T-cell (primary cell): ENCODE data around the gene ZFP3. TPM values are rescaled to one million over a fixed set of nuclear protein-coding genes. Genes with fewer than 3 reads are reported as not detected.

Experiments used
- ATAC-seq, 4 experiments: fragments of 200-7000 bp in 3 of 4; fragments of 150-1000 bp in 1 of 4; cut with Tn5 transposase; replicated peaks in 1 of 4; 1 replicate in 3 of 4; 2 replicates in 1 of 4; pipeline ENCODE4 v1.10.0; 2021; ENCODE audit warnings: moderate library complexity in 3 of 4, mild to moderate bottlenecking in 2 of 4, moderate number of reproducible peaks in 1 of 4
- CTCF ChIA-PET, 2 donors: fragments of 300-600 bp; sonication (Branson Sonifier 250); formaldehyde crosslinking; loops; one replicate each; lab custom pipeline; 2022; ENCODE audit warnings: antibody characterized with exemption in 2 of 2; lab: Charles Lee
- POLR2A ChIA-PET, 2 donors: fragments of 300-600 bp; sonication (Branson Sonifier 250); formaldehyde crosslinking; loops; one replicate each; lab custom pipeline; 2022; ENCODE audit warnings: antibody characterized with exemption in 2 of 2; lab: Charles Lee
- DNase-seq, 35 experiments: peaks; one replicate each; pipeline versions ENCODE4 v3.0.0 to v3.0.0-alpha.2; 2013 to 2023
- H3K27ac ChIP-seq: one replicate; pipeline ENCODE4 v1.5.1; 2013; ENCODE audit warnings: low read length
- H3K27me3 ChIP-seq, 2 experiments: replicated peaks in 1 of 2; 1 replicate in 1 of 2; 2 replicates in 1 of 2; pipeline versions ENCODE4 v1.6.1 to v1.7.0; 2013; ENCODE audit warnings: low read length in 1 of 2, mixed read lengths in 1 of 2; ENCODE audit not compliant: control insufficient read depth in 2 of 2, insufficient read depth in 2 of 2; ENCODE audit errors: extremely low read depth in 1 of 2
- H3K36me3 ChIP-seq, 2 donors: 1 replicate in 1 of 2; 2 replicates in 1 of 2; pipeline versions ENCODE4 v1.6.1 to v1.7.0; 2013; ENCODE audit warnings: low read length in 1 of 2; ENCODE audit not compliant: control insufficient read depth in 2 of 2, insufficient read depth in 1 of 2; ENCODE audit errors: extremely low read depth in 1 of 2
- H3K4me1 ChIP-seq, 2 experiments: 1 replicate in 1 of 2; 2 replicates in 1 of 2; pipeline versions ENCODE4 v1.6.1 to v1.7.0; 2013; ENCODE audit warnings: low read length in 2 of 2, mixed read lengths in 1 of 2; ENCODE audit not compliant: insufficient read depth in 2 of 2, control insufficient read depth in 1 of 2; ENCODE audit errors: extremely low read depth in 1 of 2
- H3K4me3 ChIP-seq, 2 donors: 1 replicate in 1 of 2; 2 replicates in 1 of 2; pipeline versions ENCODE4 v1.5.1 to v1.7.0; 2013; ENCODE audit warnings: mild to moderate bottlenecking in 2 of 2, low read length in 1 of 2, moderate library complexity in 1 of 2; ENCODE audit not compliant: control insufficient read depth in 1 of 2; ENCODE audit errors: extremely low read depth in 1 of 2
- H3K9me3 ChIP-seq: 2 replicates; pipeline ENCODE4 v1.7.0; 2013
- H3K27ac Mint-ChIP-seq, 2 donors: one replicate each; pipeline ENCODE4 v1.8.0; 2020 to 2021; ENCODE audit warnings: mild to moderate bottlenecking in 2 of 2, mixed read lengths in 2 of 2
- H3K27me3 Mint-ChIP-seq, 2 donors: one replicate each; pipeline ENCODE4 v1.8.0; 2021 to 2022; ENCODE audit warnings: mixed read lengths in 2 of 2
- H3K36me3 Mint-ChIP-seq: one replicate; pipeline ENCODE4 v1.8.0; 2021; ENCODE audit warnings: mixed read lengths
- H3K4me1 Mint-ChIP-seq, 3 donors: one replicate each; pipeline ENCODE4 v1.8.0; 2020 to 2022; ENCODE audit warnings: mixed read lengths in 3 of 3, mild to moderate bottlenecking in 1 of 3
- H3K4me3 Mint-ChIP-seq, 3 donors: one replicate each; pipeline ENCODE4 v1.8.0; 2020 to 2022; ENCODE audit warnings: mild to moderate bottlenecking in 3 of 3, mixed read lengths in 3 of 3, moderate library complexity in 3 of 3
- H3K9me3 Mint-ChIP-seq, 3 donors: one replicate each; pipeline ENCODE4 v1.8.0; 2020 to 2022; ENCODE audit warnings: mixed read lengths in 3 of 3
- WGBS: methylation state at CpG from one replicate; pipeline ENCODE4 v1.1.5; 2013; ENCODE audit warnings: missing lambda C conversion rate; ENCODE audit not compliant: insufficient coverage; 5-methylcytosine and 5-hydroxymethylcytosine counted together
- total RNA-seq, 35 experiments: library from RNA in 6 of 35; stranded (reverse) in 6 of 35; fragments of 120-200 nt in 1 of 35; gene quantifications; one replicate each; pipeline versions ENCODE4 v1.2.1 to v1.2.4 and lab custom pipeline; 2013 to 2026

Gene ZFP3
- total RNA-seq, 5 donors from 2014 or later (not counting 1 experiment from before 2014, with no cell fraction given) = 3.3 to 10.4 (median 8.5) TPM

DNA sequence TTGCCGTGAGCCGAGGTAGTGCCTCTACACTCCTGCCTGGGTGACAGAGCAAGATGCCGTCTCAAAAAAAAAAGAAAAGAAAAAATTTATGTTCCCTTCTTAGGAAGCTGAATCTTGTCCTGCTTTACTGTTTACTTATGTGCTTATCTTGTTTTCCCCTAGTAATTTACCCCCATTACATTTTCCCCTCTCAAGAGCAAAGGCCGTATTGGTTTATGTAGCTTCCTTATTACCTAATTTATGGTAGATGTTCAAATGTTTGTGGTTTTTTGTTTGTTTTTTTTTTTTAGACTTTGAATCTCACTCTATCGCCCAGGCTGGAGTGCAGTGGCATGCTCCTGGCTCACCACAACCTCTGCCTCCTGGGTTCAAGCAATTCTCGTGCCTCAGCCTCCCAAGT is 32.8 kb upstream of the ZFP3 start:
- Histone ChIP-seq H3K9me3 (no peaks in the 10 kb centered on the region), H3K4me3 (no peak overlapping the region), H3K4me1 (peaks cover 37 to 79% of the 10 kb centered on the region in 2 experiments), H3K36me3 (no peaks in the 10 kb centered on the region), H3K27ac (peak overlapping the region; percentile 52), H3K27me3 (no peaks in the 10 kb centered on the region)
- Mint-ChIP-seq H3K27me3 (no peaks in the 10 kb centered on the region), H3K36me3 (peaks cover 8% of the 10 kb centered on the region), H3K27ac (peak overlapping the region; percentile 79 to 88), H3K9me3 (no peaks in the 10 kb centered on the region), H3K4me1 (peaks cover 73 to 81% (median 74%) of the 10 kb centered on the region in 3 donors), H3K4me3 (peak overlapping the region; percentile 32 to 56 (median 53))
- CTCF ChIA-PET = interaction anchor here (0.6 to 1.2 kb wide), 4 partner anchors 15 to 33 kb away, joined by 4 to 8 read pairs (median 4); partner anchors contain the start of gene ZFP3 (in 1 of the 2)
- DNase-seq = no peak
- 42% methylated on average over 3 of the region's 6 CpGs for WGBS
- ATAC-seq = no peak
- POLR2A ChIA-PET = interaction anchor here (0.5 to 0.6 kb wide), 3 partner anchors 42 to 141 kb away, joined by 3 to 6 read pairs (median 3); no protein-coding TSS in a partner anchor

DNA sequence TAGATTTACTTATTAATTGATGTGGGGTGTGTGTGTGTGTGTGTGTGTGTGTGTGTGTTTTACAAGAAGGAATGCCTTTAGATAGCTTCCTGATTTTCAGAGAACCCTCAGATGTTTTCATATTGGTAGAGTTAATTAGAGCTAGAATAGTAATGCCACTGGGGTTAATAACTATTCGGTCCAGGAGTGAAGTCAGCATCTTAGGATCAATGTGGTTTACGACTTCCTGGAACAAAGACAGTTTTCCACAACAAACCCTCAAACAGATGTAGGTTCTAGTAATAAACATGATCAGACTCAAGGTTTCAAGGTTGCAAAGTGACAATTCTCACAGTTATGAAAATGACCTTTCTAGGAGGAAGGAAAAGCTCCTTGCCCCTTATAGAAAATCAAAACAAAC is 30.8 kb upstream of the ZFP3 start:
- no peaks in the 10 kb centered on the region for H3K27me3 ChIP-seq
- Mint-ChIP-seq H3K4me3 (peak overlapping the region in 2 of 3 donors; percentile 18 to 52), H3K36me3 (peaks cover 8% of the 10 kb centered on the region), H3K27me3 (no peaks in the 10 kb centered on the region), H3K4me1 (peaks cover 67 to 76% (median 68%) of the 10 kb centered on the region in 3 donors), H3K27ac (peak overlapping the region; percentile 96 to 99), H3K9me3 (no peaks in the 10 kb centered on the region)
- H3K4me1 ChIP-seq = peaks cover 33 to 70% of the 10 kb centered on the region in 2 experiments
- peak overlapping the region; percentile 43 for H3K27ac ChIP-seq
- WGBS = no CpG with 5 or more reads among the region's 2 CpGs
- ATAC-seq = no peak
- H3K36me3 ChIP-seq = no peaks in the 10 kb centered on the region
- H3K4me3 ChIP-seq = no peak overlapping the region
- CTCF ChIA-PET = interaction anchor here in 1 of 2 donors (0.6 kb wide), 1 partner anchor 176 kb away, joined by 5 read pairs; no protein-coding TSS in a partner anchor
- POLR2A ChIA-PET = no interaction called here
- no peak for DNase-seq
- no peaks in the 10 kb centered on the region for H3K9me3 ChIP-seq

DNA sequence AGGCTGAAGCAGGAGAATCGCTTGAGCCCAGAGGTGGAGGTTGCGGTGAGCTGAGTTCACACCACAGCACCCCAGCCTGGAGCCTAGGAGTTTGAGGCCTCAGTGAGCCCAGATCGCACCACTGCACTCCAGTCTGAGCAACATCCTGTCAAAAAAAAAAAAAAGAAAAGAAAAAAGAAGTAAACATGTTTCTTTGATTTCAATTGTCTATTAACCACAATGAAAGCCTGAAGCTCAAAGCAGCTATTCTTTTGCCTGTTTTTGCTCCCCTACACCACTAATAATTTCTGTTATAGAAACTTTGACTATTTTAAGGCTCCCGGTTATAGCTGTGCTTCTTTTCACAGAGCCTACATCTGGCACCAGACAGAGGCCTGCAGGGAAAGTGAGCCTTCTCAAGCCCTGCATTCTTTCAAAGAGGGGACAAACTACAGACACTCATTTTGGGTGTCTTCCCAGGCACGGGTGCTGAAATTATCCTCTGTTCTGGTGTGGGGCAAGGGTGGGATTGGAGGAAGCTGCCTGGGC is 28.9 kb upstream of the ZFP3 start:
- Mint-ChIP-seq H3K27ac (peak overlapping the region; percentile 96 to 99), H3K4me1 (peaks cover 49 to 61% (median 55%) of the 10 kb centered on the region in 3 donors), H3K36me3 (peaks cover 2% of the 10 kb centered on the region), H3K9me3 (no peaks in the 10 kb centered on the region), H3K27me3 (no peaks in the 10 kb centered on the region), H3K4me3 (peak overlapping the region; percentile 54 to 65 (median 57))
- ATAC-seq (peak; percentile 96 to 99 (median 98)), DNase-seq (peak; percentile 40 to 88 (median 73))
- no peak overlapping the region for H3K4me3 ChIP-seq
- H3K9me3 ChIP-seq = no peaks in the 10 kb centered on the region
- H3K4me1 ChIP-seq = peaks cover 28 to 55% of the 10 kb centered on the region in 2 experiments
- CTCF ChIA-PET = interaction anchor here (0.6 to 1.6 kb wide), 11 partner anchors 11 to 370 kb away, joined by 3 to 12 read pairs (median 4); partner anchors contain the start of genes INCA1 (in 1 of the 2), KIF1C (in 1 of the 2), RPAIN (in 1 of the 2) and SLC52A1 (in 1 of the 2)
- no peaks in the 10 kb centered on the region for H3K27me3 ChIP-seq
- POLR2A ChIA-PET = interaction anchor here (0.6 kb wide), 3 partner anchors 10 to 132 kb away, joined by 3 to 5 read pairs (median 3); no protein-coding TSS in a partner anchor
- peaks cover 0 to 2% of the 10 kb centered on the region in 2 donors for H3K36me3 ChIP-seq
- WGBS = 0% methylated on average over 1 of the region's 5 CpGs
- H3K27ac ChIP-seq = peak overlapping the region; percentile 76

DNA sequence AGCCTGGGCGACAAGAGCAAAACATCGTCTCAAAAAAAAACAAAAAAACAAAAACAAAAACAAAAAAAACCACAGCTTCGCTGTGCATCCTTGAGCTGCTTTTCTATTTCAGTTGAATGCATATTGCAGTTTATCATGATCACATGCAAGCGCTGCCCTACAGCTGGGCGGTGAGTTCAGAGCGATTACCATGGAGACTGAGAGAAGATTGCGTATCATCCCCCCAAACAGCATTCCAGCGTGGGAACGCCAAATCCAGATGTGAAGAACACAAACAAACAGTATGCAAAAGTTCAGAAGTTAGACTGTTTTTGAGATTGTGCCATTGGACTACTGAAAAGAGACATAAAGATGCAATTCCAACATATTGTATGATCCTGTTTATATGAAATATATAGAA is 28.0 kb upstream of the ZFP3 start:
- Histone ChIP-seq H3K4me3 (no peak overlapping the region), H3K36me3 (peaks cover 0 to 2% of the 10 kb centered on the region in 2 donors), H3K4me1 (peaks cover 20 to 46% of the 10 kb centered on the region in 2 experiments), H3K9me3 (no peaks in the 10 kb centered on the region), H3K27me3 (no peaks in the 10 kb centered on the region), H3K27ac (peak overlapping the region; percentile 76)
- Mint-ChIP-seq H3K9me3 (no peaks in the 10 kb centered on the region), H3K36me3 (peaks cover 6% of the 10 kb centered on the region), H3K4me1 (peaks cover 40 to 52% (median 46%) of the 10 kb centered on the region in 3 donors), H3K27me3 (no peaks in the 10 kb centered on the region), H3K27ac (peak overlapping the region; percentile 96 to 99), H3K4me3 (peak overlapping the region in 1 of 3 donors; percentile 65)
- CTCF ChIA-PET = interaction anchor here in 1 of 2 donors (1.0 to 1.6 kb wide), 2 partner anchors 10 to 15 kb away, joined by 4 to 7 read pairs; partner anchors contain the start of gene SLC52A1
- no peak for DNase-seq
- ATAC-seq = no peak
- WGBS = 80% methylated on average over 3 of the region's 9 CpGs
- POLR2A ChIA-PET = interaction anchor here (0.6 kb wide), 3 partner anchors 8 to 237 kb away, joined by 3 to 5 read pairs (median 3); no protein-coding TSS in a partner anchor

DNA sequence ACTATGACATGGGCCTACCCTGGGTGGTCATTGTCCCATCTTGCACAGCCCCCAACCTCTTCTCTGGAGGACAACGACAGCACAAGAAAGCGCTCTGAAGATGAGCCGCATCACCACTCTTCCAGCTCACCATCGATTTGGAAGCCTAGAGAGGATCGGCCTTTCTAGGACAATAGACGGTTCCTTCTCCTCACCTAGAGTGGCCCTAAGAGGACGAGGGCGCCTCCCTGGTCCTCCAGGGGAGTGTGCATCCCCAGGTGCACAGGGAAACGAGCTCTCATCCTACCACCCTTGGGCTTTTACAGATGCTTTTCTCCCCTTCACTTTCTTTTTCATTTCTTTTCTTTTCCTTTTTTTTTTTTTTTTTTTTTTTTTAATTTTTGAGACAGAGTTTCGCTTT is 22.7 kb upstream of the ZFP3 start:
- Histone ChIP-seq H3K36me3 (peaks cover 0 to 2% of the 10 kb centered on the region in 2 donors), H3K27me3 (no peaks in the 10 kb centered on the region), H3K4me1 (peaks cover 0 to 1% of the 10 kb centered on the region in 2 experiments), H3K27ac (no peak overlapping the region), H3K4me3 (no peak overlapping the region), H3K9me3 (no peaks in the 10 kb centered on the region)
- Mint-ChIP-seq H3K36me3 (peaks cover 3% of the 10 kb centered on the region), H3K27ac (no peak overlapping the region), H3K4me1 (peaks cover under 1 to 3% (median 3%) of the 10 kb centered on the region in 3 donors), H3K4me3 (no peak overlapping the region), H3K9me3 (no peaks in the 10 kb centered on the region), H3K27me3 (no peaks in the 10 kb centered on the region)
- ChIA-PET POLR2A (interaction anchor here in 1 of 2 donors (0.7 kb wide), 1 partner anchor 58 kb away, joined by 13 read pairs; no protein-coding TSS in a partner anchor), CTCF (no interaction called here)
- ATAC-seq (no peak), DNase-seq (no peak)
- WGBS = 98% methylated on average over 5 of the region's 10 CpGs

DNA sequence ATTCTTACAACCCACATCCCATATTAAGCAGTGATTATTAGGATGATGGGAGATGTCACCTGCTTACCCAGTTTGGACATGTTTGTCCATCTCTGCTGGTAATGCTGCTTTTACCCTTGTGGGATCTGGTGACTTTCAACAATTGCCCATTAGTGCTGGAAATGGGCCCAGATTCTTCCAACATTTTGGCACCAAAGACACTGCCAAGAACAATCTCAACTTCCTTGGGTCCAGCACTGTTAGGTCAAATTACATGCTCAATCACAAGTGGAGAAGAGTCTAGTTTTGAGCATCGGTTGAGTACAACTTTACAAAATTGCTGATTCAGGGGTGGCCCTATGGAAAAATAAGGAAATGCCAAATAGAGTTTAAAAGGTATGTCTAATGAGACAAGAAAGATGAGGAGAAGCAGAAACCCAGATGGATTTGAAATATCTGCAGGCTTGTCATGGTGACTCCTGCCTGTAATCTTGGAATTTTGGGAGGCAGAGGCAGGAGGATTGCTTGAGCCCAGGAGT is 13.0 kb upstream of the ZFP3 start:
- 80% methylated on average over 1 of the region's 1 CpG for WGBS
- Histone ChIP-seq H3K36me3 (no peaks in the 10 kb centered on the region), H3K27ac (no peak overlapping the region), H3K9me3 (no peaks in the 10 kb centered on the region), H3K4me3 (no peak overlapping the region), H3K27me3 (no peaks in the 10 kb centered on the region), H3K4me1 (peaks cover 0 to 5% of the 10 kb centered on the region in 2 experiments)
- no peak overlapping the region for H3K4me3 Mint-ChIP-seq
- ChIA-PET CTCF (no interaction called here), POLR2A (no interaction called here)
- H3K4me1 Mint-ChIP-seq = peaks cover 0 to 8% (median 7%) of the 10 kb centered on the region in 3 donors
- no peaks in the 10 kb centered on the region for H3K9me3 Mint-ChIP-seq
- no peaks in the 10 kb centered on the region for H3K27me3 Mint-ChIP-seq
- ATAC-seq = no peak
- DNase-seq = no peak
- no peak overlapping the region for H3K27ac Mint-ChIP-seq
- no peaks in the 10 kb centered on the region for H3K36me3 Mint-ChIP-seq
